HTR-8/SVneo (cell line): Measurements from ENCODE around the gene LTBP1.
"Not testable (repeated sequence)": the region's sequence is repeated elsewhere in the genome, so short reads cannot be mapped to it uniquely, and the experiment has no call there.

ENCODE experiments used
- DNase-seq: peaks from one replicate; pipeline ENCODE4 v3.0.0; 2011; ENCODE audit warnings: low spot score, mixed read lengths; ENCODE audit not compliant: insufficient read length
- FAIRE-seq: peaks from 2 replicates; lab custom pipeline; 2011; peaks lifted over from hg19 to GRCh38; lab: Jason Lieb, UNC

Gene LTBP1

GRCh38 chr2:32960238-32960637 lies 13.5 kb downstream of the LTBP1 start:
- no peak for DNase-seq
- peak; percentile 9 for FAIRE-seq

DNA sequence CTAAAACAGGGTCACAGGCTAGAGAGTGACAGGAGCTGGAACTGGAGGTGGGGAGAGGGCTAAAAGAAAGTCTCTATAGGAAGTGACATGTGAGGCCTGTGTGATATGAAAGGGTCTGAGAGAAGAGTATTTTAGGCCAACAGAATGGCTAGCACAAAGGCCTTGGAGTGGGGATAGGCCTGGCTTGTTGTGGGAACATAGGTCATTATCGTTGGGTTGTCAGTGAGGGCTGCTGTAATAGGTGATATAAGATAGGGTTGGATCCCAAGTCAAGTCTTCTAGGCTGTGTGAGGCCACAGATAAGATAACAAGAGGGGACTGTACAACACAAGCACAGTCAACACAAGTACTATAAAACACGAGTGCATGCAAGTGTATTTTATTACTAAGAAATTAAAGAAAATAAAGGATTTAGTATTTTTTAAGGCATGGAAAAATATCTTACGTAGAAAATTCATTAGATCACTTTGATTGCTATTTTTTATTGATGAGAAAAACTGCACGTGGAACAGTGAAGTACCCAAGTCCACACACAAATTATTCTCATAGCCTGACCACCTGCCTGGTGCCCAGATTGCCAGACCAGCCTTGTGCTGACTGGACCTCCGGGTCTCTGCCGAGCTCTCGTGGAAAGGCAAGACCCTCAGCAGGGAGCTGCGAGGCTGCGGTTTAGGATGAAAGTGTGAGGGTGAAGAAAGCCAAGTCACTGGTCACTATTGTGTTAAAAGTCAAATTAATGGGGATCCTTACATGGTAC lies 14.1 kb downstream of the LTBP1 start:
- DNase-seq, result no peak
- FAIRE-seq, result no peak

DNA sequence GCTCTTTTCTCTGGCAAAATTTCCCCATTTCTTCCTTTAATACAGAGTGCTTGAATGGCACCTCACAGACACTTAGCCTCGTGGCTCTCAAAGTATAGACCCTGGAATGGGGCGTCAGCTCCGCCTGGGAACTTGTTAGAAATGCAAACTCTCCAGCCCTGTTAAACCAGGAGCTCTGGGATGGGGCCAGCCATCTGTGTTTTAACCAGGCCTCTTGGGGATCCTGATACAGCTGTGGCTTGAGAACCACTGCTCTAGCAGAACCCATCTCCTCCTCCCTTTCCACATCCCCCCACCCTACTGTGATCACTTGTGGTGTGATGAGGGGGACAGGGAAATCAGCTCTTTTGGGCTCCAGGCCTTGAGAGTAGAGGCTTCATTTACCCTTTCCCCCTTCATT lies 15.9 kb downstream of the LTBP1 start:
- no peak for DNase-seq
- FAIRE-seq, result no peak

DNA sequence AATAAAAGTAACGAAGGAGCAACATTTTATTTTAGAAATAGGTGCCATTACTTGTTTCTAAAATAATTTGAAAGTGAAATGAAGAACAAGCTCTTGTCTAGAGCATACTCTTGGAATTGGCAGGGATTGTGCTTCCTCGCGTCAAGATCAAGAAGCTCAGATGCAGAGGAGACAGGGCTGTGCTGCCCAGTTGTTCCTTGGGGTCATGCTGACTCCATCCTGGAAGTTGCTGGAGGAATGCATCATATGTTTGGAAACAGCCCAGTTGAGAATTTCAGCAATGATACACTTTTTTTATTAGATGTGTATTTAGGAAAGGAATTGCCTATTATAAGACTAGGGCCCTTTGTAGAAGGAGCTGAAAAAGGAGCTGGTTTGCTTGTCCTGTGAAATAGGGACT lies 17.2 kb downstream of the LTBP1 start:
- no peak for FAIRE-seq
- no peak for DNase-seq

DNA sequence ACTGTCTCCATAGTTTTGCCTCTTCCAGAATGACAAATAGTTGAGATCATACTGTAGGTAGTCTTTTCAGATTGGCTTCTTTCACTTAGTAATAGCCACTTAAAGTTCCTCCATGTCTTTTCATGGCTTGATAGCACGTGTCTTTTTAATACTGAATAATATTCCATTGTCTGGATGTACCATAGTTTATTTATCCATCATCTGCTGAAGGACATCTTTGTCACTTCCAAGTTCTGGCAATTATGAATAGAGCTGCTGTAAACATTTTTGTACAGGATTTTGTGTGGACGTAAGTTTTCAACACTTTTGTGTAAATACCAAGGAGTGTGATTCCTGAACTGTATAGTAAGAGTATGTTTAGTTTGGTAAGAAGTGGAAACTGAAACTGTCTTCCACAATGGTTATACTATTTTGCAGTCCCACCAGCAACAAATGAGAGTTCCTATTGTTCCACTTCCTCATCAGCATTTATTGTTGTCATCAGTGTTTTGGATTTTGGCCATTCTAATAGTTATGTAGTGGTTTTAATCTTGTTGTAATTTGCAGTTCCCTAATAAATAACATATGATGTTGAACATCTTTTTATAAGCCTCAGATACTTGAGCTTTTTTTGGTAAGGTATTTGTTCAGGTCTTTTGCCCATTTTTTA lies 18.9 kb downstream of the LTBP1 start:
- DNase-seq, result no peak
- FAIRE-seq, result no peak

DNA sequence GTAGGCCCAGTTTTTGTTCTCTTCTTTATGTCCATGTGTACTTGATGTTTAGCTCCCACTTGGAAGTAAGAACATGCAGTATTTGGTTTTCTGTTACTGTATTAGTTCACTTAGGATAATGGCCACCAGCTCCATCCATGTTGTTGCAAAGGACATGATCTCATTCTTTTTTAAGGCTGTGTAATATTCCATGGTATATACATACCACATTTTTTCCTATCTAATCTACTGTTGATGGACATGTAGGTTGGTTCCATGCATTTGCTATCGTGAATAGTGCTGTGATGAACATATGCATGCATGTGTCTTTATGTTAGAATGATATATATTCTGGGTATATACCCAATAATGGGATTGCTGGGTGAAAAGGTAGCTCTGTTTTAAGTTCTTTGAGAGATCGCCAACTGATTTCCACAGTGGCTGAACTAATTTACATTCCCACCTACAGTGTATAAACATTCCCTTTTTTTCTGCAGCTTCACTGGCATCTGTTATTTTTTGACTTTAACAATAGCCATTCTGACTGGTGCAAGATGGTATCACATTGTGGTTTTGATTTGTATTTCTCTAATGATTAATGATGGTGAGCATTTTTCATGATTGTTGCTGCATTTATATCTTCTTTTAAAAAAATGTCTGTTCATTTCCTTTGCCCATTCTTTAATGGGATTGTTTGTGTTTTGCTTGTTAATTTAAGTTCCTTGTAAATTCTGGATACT lies 22.9 kb downstream of the LTBP1 start:
- DNase-seq (no peak), FAIRE-seq (no peak)

DNA sequence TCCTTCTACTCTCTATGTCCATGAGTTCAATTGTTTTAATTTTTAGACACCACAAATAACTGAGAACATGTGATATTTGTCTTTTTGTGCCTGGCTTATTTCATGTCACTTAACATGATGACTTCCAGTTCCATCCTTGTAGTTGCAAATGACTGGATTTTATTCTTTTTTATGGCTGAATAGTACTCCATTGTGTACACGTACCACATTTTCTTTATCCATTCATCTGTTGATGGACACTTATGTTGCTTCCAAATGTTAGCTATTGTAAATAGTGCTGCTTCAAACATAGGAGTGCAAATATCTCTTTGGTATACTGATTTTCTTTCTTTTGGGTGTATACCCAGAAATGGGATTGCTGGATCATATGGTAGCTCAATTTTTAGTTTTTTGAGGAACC lies 27.0 kb downstream of the LTBP1 start:
- FAIRE-seq, DNase-seq: not testable (repeated sequence)

DNA sequence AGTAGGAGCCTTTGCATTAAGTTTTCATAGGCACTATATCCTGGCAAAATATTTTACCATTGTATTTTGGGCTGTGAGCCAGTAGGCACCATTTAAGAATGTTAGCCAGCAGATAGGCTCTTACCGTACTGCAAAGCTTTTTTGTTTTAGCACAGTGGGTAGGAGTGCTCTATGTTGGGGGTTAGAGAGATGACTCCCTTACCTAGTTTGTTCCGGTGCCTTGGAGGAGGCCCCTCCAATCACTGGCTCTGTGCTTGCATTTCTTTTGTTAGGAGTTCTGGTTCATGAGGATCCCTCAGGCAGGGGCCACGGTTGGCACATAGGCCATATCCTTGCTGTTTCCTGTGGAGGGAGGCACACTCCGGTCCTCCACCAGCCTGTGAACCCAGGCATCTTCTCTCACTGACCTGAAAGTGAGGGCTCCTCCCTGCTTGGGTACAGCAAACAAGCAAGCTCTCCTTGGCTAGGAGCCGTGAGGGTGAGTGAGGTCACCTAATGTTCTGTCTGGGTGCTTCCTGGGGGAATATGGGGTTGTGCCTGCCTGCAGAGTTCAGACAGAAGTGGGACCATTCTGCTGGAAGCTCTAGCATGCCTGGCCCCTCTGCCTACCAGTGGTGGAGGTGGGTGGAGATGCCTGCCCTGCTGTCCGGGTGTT lies 29.8 kb downstream of the LTBP1 start:
- DNase-seq (no peak), FAIRE-seq (no peak)

DNA sequence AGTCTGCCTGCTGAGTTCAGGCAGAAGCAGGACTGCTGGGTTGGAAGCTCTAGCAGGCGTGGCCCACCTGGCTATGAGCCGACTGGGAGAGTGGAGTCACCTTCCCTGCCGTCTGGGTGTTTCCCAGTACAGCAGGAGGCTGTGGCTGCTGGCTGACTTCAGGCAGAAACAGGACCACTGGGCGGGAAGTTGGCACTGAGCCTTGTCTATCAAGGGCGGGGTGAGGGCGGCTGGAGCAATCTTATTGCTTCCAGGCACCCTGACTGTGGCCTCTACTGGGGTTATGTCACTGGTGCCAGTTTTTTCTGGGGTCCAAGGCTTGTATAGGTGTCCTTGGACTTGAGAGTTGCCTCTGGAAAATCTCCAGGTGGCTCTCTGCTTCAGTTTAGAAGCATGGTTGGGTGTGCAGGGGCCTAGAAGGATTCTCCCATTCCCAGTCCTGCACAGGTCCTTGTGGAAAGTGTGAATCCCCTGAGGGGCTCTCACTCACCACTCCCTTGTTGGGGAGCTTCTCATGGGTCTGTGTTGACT lies 30.5 kb downstream of the LTBP1 start:
- DNase-seq, result no peak
- no peak for FAIRE-seq

- FAIRE-seq (no peak), DNase-seq (no peak)
These were observed 34.9 kb downstream of the LTBP1 start for GRCh38 chr2:32981612-32982011.

DNA sequence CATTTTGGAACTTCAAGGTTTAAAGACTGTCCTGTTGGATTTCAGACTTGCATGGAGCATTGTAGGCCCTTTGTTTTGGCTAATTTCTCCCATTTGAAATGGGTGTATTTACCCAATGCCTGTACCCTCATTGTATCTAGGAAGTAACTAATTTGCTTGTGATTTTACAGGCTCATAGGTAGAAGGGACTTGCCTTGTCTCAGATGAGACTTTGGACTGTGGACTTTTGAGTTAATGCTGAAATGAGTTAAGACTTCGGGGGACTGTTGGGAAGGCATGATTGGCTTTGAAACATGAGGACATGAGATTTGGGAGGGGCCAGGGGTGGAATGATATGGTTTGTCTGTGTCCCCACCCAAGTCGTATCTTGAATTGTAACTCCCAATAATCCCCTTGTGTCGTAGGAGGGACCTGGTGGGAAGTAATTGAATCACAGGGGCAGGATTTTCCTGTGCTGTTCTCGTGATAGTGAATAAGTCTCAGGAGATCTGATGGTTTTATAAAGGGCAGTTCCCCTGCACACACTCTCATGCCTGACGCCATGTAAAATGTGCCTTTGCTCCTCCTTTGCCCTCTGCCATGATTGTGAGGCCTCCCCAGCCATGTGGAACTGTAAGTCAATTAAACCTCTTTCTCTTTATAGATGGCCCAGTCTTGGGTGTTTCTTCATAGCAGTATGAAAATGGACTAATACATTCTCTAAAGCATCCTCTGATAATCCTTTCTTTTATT lies 36.6 kb downstream of the LTBP1 start:
- not testable (repeated sequence) for FAIRE-seq, DNase-seq

GRCh38 chr2:32986480-32986879 lies 39.7 kb downstream of the LTBP1 start:
- FAIRE-seq (no peak), DNase-seq (no peak)

- DNase-seq (no peak), FAIRE-seq (no peak)
These were observed 41.8 kb downstream of the LTBP1 start for GRCh38 chr2:32988525-32988924.

GRCh38 chr2:32990556-32990955 lies 43.8 kb downstream of the LTBP1 start:
- FAIRE-seq (no peak), DNase-seq (no peak)

DNA sequence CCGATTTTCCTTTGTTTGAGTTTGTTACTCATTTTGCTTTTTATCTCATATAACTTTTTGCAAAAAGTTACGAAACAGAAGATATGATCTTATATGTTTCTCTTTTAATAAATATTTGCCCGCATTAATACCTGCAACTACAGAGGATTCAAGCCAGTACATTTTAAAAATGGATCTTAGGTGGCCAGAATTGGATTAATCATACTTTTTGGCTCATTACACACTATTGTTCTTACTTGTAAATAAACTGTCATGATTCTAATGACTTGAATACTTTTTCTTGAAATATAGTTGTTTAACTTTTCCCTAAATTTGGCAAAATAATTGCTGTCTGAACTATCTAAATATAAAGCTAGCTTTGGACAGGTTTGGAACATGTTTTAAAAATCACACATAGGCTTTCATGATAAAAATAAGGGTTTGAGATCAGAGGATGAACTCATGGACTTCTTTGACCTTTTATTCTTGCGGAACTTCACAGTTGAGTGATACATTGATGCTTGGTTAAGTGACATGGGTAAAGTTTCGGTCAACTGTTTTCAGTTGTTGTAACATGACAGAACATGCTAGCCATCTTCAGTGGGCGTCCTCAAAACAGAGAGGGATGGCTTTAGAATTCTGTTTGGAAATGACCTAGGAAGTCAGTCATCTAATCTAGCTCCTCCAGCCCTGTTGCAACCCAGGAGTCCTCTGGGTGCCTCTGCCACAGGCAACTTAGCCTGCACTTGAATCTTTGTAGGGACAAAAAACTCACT lies 44.5 kb downstream of the LTBP1 start:
- FAIRE-seq, result no peak

DNA sequence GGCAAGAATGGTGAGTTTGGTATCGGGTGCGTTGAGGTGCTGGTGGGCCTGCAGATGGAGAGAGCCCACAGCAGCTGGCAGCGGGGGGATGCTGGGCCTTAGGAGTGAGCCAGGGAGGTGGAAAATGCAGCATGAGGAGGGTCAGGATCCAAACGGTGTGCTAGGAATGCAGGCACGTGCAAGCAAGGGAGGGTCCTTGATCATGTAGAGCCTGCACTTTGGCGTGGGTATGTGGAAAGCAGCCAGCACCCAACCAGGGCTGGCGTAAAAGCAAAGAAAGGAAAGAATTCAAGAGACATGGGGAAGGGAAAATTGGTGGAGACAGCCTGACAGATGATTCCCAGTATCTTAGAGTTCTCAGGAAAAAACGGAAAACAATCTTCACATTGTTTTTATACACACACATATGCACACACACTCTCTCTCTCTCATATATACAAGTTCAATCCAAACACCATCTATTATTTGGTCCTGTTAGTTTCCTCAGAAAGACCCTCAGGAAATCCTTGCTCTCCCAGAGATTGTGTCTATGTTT lies 46.3 kb downstream of the LTBP1 start:
- DNase-seq (no peak), FAIRE-seq (no peak)

More for the DNA sequence above, 44.5 kb downstream of the LTBP1 start:
- no peak for DNase-seq

DNA sequence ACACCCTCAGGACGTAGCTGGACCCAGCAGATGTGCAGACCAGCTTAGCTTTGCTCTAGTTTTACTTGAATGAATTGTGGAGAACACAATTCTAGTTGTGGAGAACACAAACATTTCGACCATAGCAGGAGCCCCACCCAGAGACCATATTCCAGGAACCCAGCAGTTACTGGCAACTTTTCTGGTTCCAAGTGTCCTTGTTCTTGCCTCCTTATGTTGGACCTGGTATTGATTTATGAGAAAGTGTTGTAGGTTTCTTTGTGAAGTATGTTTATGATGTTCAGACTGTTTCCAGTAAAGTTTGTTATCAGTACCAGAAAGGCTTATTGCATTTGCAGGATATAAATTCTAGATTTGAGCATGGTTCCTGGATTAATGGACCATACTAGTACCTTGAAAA lies 51.0 kb downstream of the LTBP1 start:
- DNase-seq (no peak), FAIRE-seq (no peak)

GRCh38 chr2:33000986-33001385 lies 54.2 kb downstream of the LTBP1 start:
- DNase-seq (no peak), FAIRE-seq (no peak)

DNA sequence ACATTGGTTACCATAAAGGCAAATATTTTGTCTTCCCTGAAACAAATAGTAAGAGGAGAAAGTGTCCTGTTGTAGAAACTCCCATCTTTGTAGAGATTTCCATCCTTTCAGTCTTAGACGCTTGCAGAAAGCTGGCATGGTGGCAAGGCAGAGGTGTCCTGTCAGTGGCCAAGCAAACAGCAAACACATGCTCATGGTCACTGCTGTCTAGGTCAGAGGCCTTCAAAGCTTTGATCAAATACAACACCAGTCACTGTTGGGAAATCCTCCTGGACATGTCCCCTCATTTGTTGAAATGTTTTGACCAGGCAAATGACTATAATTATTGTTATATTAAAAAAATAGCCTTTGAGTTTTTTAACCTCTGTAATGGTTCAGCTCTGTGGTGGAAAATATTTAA lies 55.1 kb downstream of the LTBP1 start:
- FAIRE-seq (no peak), DNase-seq (no peak)
